Activated naive CD4-positive, alpha-beta T cell treated with anti-CD3 and anti-CD28 coated beads, Interleukin-2, amount 50 U/mL, for 16 hours (primary cell): Measurements from ENCODE around the gene ESRRB.
"Not testable (repeated sequence)": the region's sequence is repeated elsewhere in the genome, so short reads cannot be mapped to it uniquely, and the experiment has no call there.

Experiments used
- DNase-seq: peaks from one replicate; pipeline ENCODE4 v3.0.0-alpha.2; 2020

Gene ESRRB

DNA sequence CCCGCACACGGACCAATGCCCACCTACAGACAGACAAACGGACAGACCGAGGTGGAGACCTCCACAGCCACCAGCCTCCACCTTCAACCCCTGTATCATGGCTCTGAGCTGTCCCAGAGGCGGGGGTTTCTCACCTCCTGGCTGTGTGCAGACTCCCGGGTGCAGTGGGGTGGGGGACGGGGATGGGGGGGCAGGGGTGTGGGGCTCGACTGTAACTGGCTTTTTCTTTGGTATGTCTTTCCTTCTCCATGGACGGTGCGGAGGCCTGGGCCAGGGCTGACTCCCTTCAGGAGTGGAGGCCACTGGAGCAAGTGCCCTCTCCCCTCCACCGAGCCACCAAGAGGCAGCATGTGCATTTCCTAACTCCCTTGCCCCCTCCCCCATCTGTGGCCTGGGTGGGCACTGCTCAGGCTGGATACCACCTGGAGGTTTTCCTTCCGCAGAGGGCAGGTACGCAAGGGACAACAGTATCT lies 122.6 kb downstream of the ESRRB start:
- DNase-seq: no peak

DNA sequence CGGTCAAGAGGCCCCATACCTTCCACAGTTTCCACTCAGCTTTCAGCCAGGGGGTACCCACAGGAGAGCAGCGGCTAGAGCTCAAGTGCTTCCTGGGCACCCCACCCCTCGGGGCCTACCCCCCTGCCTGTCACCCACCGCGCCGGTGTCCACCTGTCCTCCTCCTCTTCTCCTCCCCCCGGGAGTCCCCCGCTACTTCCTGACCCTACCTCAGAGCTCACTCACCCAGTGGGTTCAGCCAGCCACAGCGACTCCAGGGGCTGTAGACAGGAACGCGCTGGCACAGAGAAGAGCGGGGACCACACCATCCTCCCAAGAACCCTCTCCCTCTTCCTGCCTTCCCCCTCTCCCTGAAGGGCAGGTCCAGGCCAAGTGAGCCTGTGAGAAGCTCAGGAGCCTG lies 123.0 kb downstream of the ESRRB start:
- no peak for DNase-seq

DNA sequence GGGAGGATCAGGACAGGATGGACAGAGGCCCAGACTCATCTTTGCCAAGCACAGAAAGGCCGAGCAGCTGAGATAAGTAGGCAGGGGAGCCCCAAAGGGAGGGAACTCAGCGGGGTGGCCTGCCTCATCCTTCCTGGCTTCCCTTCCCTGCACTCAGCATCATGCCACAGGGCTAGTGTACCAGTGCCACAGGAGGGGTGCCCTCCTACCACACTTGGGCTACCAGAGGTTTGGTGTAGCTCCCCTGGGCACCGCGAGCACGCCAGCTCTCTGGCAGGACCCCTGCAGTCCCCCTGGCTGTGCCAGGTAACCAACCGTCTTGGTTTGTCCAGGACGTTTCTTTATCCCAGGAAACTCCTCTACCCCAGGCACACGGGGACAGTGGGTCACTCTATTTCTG lies 123.5 kb downstream of the ESRRB start:
- no peak for DNase-seq

DNA sequence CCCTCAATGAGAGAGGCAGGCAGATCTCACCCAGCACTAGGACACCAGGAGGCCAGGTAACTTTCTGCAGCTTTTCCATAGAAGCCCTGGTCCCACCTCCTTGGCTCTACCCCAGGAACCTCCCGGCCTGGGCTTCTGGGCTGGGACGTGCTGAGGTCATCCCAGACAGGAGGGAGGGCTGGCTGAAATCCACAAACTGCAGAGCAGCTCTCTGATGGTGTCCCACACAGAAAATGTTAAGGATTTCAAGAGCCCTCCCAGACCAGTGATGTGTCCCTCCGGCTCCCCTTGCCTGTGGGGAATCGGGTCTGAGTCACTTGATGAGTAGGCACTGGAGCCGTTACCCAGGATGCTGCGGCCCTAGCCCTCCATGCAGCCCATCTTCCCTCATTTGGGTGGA lies 124.1 kb downstream of the ESRRB start:
- DNase-seq: no peak

DNA sequence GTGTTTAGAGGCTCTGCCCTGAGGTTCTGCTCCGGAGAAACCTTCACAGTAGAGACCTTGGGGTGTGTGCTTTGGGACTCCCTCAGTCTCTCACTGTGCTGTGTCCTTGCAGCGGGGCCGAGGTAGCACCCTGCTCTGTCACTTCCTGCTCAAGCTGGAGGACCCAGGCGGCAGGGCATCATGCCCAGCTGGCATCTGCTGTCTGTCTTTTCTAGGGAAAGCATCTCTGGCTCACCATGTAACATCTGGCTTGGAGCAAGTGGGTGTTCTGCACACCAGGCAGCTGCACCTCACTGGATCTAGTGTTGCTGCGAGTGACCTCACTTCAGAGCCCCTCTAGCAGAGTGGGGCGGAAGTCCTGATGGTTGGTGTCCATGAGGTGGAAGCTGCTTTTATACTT lies 124.5 kb downstream of the ESRRB start:
- no peak for DNase-seq

DNA sequence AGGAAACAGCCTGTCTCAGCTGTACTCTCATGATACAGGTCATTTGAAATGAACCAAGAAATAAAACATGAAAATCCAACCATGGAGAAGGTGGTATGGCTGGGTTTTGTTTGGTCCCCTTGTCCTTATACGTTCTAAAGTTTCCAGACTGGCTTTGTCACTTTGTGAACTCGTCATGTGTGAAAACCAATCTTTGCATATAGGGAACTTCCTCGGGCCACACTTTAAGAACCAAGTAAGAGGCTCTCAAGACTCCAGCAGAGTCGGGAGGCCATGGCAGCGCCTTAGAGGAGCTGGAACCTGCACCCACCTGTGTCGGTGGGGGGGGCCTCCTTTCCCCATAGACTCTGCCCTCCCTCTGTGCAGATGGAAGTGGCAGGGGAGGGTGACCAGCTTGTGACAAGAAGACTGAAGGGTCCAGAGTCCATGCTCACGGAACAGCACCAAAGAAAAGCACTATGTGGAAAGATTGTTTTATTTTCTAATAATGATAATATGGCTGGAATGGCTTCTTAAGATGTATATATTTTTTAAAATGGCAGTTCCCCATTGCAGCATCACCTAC lies 125.3 kb downstream of the ESRRB start:
- DNase-seq: no peak

DNA sequence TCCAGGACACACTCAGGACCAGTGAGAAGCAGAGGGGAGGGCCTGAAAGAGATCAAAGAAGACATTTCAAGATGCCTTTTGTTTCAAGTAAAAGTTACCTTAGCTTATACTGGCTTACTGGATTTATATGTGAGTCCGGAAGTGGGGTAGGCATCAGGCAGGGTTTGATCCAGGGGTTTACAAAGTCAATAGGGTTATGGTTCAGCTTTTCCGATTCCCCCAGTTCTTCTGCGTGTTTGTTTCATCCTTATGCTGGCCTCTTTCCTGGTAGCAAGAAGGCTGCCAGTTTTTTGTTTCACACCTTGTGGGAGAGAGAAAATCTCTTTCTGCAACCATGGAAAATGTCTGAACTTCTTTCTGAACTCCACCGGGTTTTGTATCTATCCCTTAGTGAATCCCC lies 126.3 kb downstream of the ESRRB start:
- DNase-seq: no peak

DNA sequence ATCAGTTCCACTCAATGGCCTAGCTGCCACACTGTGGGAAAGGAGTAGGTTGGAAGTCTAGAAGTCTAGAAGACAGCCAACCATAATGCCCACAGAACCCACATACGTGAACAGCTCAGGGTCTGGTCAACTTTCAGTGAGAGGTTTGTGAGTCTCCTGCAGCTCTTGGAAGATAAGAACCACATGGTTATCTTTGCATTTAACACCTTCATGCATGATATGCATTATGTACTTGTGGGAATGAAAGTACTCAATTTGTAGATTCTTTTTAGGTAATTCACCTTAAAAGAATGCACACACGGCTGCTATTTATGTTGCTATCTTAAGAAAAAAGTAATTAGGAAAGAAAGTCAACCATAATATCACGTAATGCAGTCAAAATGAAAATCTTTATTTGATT lies 126.7 kb downstream of the ESRRB start:
- DNase-seq: no peak

DNA sequence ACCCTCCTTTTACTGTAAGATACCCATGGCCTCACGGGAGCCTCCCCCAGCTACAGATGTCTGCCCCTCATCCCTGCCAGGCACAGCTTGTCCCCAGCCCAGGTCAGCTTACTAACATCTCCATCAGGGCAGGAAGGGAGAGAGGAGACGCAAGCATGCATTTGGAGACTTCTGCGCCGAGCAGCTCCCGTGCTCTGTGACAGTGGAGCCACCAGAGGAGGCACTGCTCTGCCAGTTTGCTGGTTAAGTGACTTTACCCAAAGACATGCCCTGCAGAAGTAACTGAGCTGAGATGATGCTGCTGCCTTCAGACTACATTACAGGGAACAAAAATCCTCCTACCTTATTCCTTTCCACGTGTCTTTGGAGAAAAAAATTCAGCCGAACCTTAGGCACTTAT lies 133.4 kb downstream of the ESRRB start:
- DNase-seq: no peak

DNA sequence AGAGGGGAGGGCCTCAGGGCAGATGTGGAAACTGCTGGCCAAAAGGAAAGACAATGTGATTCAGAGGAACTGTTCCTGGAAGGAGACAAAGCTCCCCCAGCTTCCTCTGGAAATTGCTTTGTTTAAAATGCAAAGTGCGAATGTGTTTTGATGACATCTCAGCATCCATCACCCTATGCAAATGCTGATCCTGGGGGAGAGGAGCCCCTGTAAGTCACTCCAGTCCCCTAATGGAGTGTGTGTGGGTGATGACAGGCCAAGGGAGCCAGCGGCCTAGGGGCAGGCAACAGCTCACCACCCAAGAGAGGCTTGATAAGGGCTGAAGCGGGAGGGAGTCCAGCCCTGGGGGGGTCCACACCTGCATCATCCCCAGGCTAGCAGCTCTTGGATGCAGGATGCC lies 134.2 kb downstream of the ESRRB start:
- no peak for DNase-seq

DNA sequence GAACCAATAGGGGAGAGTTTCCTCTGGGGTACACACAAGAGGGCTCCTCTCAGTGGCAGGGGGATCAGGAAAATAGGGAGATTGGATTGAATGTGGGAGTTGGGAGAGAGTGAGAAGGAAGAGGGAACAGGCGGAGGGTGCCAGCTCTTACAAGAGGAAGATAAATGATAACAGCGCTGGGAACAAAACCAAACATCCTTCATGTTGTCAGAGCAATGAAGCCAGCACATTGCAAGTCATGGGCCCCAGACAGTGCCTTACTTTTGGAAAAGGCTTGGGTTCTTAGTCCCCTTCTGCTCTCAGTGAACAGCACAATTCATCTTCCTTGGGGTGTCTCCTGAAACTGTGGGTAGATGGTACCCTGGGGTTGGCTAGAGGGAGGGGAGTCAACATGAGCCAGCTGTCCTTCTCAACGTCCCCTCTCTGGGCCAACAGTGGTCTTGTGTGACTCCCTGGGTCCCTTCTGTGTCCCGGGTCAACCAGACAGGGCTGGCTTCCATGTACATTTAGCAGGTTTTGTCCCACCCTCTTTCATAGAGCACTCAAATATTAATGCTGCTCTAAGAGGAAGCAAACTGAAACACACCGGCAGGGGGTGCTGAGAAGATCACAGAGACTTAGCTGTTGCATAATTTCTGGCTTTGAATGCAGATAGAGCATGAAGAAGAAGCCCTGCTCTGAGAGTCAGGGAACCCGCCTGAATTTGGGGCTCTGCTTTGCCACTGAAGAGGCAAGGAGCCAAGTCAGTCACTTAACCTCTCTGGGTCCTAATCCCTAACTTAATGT lies 138.5 kb downstream of the ESRRB start:
- DNase-seq: no peak

DNA sequence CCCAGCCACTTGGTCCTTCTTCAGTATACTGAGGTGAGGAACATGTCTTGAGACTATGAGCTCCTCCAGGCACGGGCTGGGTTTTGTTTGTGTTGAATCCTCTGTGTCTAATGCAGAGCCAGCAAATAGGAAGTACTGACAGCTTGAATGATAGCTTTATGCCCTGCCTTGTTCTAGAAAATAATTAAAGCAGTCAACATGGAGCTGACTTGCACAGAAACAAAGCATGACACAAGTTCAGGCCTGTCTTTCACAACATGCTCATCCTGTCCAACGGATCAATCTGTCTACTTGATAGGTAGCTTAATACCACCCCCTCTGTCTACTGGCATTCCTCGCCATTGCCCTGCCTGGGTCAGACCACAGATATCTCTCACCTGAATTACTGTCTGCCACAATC lies 140.9 kb downstream of the ESRRB start:
- no peak for DNase-seq

DNA sequence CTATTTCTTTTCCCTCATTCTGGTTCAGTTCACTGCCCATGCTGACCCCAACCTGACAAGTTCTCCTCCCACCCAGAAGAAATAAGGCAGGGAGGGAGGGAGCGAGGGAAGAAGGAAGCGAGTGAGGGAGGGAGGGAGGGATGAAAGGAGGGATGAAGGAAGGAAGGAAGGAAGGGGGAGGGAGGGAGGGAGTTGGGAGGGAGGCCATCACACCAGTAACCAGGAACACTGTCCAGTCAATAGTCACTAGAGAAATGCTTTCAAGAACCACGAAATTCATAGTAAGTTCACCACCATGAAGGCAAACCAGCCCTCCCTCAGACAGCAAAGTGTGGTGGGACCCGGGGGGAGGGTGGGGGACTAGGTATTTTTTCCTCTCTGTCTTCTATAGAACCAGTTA lies 142.4 kb downstream of the ESRRB start:
- no peak for DNase-seq

DNA sequence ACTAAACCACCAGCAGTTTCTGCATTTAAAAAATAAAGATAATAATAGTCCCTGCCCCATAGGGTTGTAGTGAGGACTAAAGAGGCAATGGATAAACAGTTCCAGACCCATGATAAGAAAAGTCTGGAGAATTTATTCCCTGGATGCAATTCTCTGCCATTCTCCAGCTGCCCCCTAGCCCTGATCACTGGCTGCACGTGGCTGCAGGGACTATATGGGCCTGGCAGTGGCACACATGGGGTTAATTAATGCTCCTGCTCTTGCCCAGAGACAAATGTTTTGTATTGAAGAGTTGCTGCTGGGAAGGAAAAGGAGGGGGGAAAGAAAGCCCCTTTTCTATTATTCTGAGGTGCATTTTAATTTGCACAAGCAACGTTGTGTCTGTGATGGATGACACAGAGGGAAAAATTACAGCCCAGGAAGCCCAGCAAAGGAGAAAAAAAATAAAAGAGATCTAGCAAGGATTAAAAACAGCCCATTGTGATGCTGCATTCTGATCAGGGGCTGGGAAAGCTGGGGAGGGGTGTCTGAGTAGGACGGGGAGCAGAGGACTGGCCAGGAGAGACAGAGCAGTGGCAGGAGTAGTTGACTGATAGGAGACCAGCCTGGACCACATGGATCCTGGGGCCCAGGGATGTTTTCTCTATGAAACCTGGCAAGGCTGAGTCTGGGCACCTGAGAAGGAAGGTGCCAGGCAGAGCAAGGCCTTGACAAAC lies 149.3 kb downstream of the ESRRB start:
- DNase-seq: no peak

DNA sequence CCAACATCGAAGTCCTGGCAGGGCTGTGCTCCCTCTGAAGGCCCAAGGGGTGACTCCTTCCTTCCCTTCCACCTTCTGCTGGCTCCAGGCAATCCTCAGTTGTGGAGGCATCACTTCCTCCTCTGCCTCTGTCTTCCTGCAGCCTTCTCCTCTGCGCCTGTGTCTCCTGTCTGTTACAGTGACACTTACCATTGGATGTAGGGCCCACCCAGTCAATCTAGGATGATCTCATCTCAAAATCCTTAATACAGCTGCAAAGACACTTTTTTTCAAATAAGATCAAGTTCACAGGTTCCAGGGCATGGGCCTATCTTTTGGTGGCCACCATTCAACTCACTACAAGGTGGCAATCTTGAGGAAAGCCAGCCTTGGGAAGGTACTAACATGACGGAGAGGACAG lies 155.1 kb downstream of the ESRRB start:
- DNase-seq: no peak

DNA sequence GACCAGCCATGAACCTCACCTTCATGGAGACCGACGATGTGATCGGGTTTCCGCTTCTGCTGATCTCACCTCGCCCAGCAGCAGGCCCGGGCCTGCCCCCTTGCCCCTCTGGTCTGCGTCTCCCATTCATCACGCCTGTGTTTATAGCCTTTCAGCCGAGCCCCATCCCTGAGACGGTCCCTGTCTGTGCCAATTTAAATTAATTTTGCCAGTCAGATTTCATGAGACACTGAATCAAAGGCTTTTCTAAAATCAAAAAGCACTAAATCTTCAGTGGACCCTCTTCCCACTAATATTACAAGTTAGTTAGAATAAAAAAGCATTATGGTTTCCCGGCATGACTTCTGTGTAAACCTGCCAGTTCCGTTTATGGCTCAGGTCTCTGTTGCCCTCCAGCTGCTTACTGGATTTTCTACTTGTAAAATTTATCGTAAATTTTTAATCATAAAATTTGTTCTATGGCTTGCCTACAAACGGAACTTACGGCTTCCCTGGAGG lies 155.9 kb downstream of the ESRRB start:
- DNase-seq: no peak

DNA sequence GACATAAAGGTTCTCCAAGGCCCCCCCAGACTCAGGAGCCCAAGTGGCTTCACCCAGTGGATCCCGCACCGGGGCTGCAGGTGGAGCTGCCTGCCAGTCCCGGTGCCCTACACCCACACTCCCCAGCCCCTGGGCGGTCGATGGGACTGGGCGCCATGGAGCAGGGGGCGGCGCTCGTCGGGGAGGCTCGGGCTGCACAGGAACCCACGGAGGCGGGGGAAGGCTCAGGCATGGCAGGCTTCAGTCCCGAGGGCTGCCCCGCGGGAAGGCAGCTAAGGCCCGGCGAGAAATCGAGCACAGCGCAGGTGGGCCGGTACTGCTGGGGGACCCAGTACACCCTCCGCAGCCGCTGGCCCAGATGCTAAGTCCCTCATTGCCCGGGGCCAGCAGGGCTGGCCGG lies 160.7 kb downstream of the ESRRB start:
- DNase-seq: not testable (repeated sequence)

DNA sequence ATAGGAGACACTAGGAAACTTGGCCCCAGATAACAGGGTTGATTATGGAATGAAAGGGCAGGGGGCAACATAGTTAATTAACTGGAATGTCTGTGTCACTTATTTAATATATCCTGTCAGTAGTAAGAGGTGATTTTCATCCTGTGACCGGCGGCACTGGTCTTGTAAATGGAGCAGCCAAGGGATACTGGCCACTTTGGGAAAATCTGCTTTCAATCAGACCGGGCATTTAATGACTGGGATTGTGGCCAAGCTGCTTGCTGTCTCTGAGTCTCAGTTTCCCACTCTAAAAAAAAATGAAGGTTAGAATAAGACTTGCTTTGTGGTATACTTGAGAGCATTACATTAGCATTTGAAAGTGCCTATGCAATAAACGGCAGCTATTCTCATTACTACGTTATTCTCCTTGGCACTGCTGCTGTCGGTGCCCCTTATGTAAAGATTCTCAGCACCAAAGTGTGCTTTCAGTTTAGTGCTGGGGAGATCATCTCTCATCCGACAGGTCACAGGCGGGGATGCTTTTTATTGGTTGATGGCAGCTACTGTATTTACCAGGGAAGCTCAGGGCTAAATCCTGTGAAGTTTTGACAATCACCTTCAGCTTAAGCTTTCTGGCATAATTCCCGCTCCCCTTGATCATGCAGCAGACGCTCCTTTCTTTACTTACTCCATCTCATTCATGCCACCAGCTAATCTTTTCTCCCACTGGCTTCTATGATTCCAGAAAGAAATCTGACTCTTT lies 162.1 kb downstream of the ESRRB start:
- DNase-seq: no peak

DNA sequence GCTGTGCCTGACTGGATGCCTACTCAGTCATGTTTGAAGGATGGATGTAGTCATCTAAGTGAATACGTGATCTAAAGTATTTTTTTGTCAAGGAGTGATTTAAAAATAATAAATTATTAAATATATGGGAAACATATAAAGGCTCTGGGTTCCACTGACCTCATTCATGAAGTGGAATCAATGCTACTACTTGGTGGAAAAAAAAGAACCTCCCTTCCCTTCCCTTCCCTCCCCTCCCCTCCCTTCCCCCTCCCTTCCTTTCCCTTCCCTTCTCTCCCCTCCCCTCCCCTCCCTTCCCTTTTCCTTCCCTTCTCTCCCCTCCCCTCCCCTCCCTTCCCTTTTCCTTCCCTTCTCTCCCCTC lies 162.7 kb downstream of the ESRRB start:
- no peak for DNase-seq

DNA sequence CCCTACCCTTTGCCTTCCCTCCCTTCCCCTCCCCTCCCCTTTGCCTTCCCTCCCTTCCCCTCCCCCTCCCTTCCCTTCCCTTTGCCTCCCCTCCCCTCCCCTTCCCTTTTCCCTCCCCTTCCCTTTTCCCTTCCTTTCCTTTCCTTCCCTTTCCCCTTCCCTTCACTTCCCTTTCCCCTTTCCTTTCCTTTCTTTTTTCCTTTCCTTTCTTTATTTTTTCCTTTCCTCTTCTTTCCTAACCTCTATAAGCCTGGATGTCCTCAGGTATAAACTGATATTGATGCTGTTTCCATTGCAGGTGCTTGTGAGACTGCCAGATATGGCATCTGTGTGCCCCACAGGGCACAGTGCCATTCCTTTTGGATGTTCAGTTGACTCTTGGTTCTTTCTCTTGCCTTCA lies 163.2 kb downstream of the ESRRB start:
- no peak for DNase-seq

DNA sequence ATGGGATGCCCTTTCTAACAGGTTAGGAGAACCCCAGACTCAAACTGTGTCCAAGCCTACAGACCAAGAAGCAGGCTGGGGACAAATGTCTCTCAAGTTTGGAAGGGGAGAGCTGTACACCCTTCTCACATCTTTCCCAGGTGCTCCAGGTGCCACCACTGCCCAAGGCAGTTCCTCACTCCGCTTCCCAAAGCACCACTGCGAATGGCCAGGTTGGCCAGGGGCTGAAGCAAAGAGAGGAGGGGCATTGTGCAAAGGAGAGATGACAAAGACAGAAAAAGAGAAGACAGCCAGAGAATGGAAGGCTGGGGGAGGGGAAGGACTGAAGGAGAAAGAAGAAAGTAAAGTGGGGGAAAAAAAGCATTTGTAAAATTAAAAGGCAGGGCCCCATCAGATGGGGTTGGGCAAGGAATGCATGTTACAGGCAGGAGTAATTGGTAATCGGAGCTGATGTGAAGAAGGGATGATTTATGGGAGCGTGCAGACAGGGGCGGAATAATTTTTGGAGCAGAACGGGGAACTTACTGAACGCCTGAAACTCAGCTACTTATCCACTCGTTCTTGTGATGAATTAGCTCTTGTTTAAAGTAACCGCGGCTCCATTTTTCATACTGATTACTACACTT lies 165.8 kb downstream of the ESRRB start:
- no peak for DNase-seq

DNA sequence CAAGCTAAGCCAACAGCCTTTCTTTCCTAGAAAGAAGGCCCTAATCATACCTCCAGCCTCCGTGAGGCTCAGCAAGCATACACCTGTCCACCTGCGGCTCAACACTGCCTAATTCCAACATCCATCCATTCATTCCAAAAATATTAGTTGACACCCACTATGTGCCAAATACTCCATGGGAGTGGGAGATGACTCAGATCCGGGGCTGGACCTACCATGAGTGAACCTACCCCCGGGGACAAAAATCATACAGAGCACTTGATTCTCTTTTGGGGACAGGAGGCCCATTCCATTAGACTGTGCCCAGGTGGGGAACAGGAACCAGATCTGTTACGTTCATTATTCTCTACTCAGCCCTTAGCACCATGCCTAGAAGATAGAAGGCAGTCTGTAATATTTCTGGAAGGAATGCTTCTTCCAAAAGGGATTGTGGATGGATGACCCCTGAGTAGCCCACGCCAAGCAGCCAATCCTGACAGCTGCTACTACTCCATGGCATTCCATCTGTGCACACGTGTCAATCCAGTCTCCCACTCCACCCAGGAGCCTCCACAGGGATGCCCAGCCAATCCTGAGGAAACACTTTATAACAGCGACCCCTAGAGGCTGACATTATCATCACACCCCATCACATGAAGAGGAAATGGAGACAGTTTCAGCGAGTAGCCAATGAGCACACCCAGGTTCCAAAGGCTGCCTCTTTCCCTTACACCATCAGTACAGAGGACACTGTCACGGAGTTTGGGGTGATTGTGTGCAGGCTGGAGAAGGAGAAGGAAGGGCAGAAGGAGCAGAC lies 170.7 kb downstream of the ESRRB start:
- no peak for DNase-seq
